Mesendoderm (in vitro differentiated cells): ENCODE results near the gene DPP9.

Experiments
- DNase-seq: peaks from one replicate; pipeline ENCODE4 v3.0.0; 2013
- H2AK5ac ChIP-seq: 2 replicates; pipeline ENCODE4 v1.6.1; 2013; ENCODE audit warnings: low read length, inconsistent platforms
- H2BK120ac ChIP-seq: 2 replicates; pipeline ENCODE4 v1.6.1; 2013; ENCODE audit warnings: low read depth, mild to moderate bottlenecking, low read length, moderate library complexity, mixed read lengths
- H2BK15ac ChIP-seq: replicated peaks from 2 replicates; pipeline ENCODE4 v1.6.1; 2013; ENCODE audit warnings: low read depth, mild to moderate bottlenecking, moderate library complexity
- H2BK5ac ChIP-seq: 2 replicates; pipeline ENCODE4 v1.6.1; 2013; ENCODE audit warnings: low read length, inconsistent platforms
- H3K18ac ChIP-seq: 2 replicates; pipeline ENCODE4 v1.6.1; 2013; ENCODE audit warnings: mild to moderate bottlenecking, low read length, mixed read lengths
- H3K23ac ChIP-seq: one replicate; pipeline ENCODE4 v1.6.1; 2013; ENCODE audit warnings: low read length
- H3K27ac ChIP-seq: 2 replicates; pipeline ENCODE4 v1.5.1; 2013; ENCODE audit warnings: low read depth, mild to moderate bottlenecking, inconsistent platforms, low read length, moderate library complexity
- H3K27me3 ChIP-seq: 2 replicates; pipeline ENCODE4 v1.6.1; 2013; ENCODE audit warnings: low read length, control low read depth, mild to moderate bottlenecking, inconsistent platforms; ENCODE audit not compliant: insufficient read depth, poor library complexity
- H3K36me3 ChIP-seq: 2 replicates; pipeline ENCODE4 v1.6.1; 2013; ENCODE audit warnings: low read length, inconsistent platforms; ENCODE audit not compliant: control insufficient read depth, insufficient read depth
- H3K4ac ChIP-seq: one replicate; pipeline ENCODE4 v1.6.1; 2013; ENCODE audit warnings: low read depth, mild to moderate bottlenecking, low read length, moderate library complexity
- H3K4me1 ChIP-seq: 2 replicates; pipeline ENCODE4 v1.6.1; 2013; ENCODE audit warnings: low read depth, low read length, inconsistent platforms; ENCODE audit not compliant: control insufficient read depth
- H3K4me2 ChIP-seq: 2 replicates; pipeline ENCODE4 v1.6.1; 2013; ENCODE audit warnings: low read length
- H3K4me3 ChIP-seq: 2 replicates; pipeline ENCODE4 v1.5.1; 2013; ENCODE audit warnings: mild to moderate bottlenecking, low read length
- H3K56ac ChIP-seq: one replicate; pipeline ENCODE4 v1.6.1; 2013; ENCODE audit warnings: low read length
- H3K79me1 ChIP-seq: 2 replicates; pipeline ENCODE4 v1.6.1; 2013; ENCODE audit warnings: low read length, inconsistent platforms
- H3K79me2 ChIP-seq: 2 replicates; pipeline ENCODE4 v1.6.1; 2013; ENCODE audit warnings: mild to moderate bottlenecking, low read length; ENCODE audit not compliant: control insufficient read depth, insufficient read depth
- H3K9ac ChIP-seq: 2 replicates; pipeline ENCODE4 v1.6.1; 2013; ENCODE audit warnings: low read length, inconsistent platforms
- H4K5ac ChIP-seq: one replicate; pipeline ENCODE4 v1.6.1; 2013; ENCODE audit warnings: low read length
- H4K8ac ChIP-seq: one replicate; pipeline ENCODE4 v1.6.1; 2013; ENCODE audit warnings: low read depth, mild to moderate bottlenecking, control low read depth, low read length, moderate library complexity
- WGBS: extraction: QIAGEN DNeasy Blood & Tissue Kit; methylation state at CpG from one replicate; pipeline ENCODE4 v1.1.7; 2013; ENCODE audit warnings: low lambda C conversion rate, missing lambda C conversion rate; ENCODE audit not compliant: insufficient coverage; ENCODE audit errors: extremely low coverage; 5-methylcytosine and 5-hydroxymethylcytosine counted together

DPP9 gene

GRCh38 chr19:4710281-4710600 is 13.4 kb downstream of the DPP9 start:
- WGBS: no CpG with 5 or more reads among the region's 16 CpGs
- no peaks in the 10 kb centered on the region for H3K4me1 ChIP-seq
- H3K36me3 ChIP-seq: peaks cover 11% of the 10 kb centered on the region

GRCh38 chr19:4709440-4710280 is 14.0 kb downstream of the DPP9 start:
- H3K4me2 ChIP-seq: no peak overlapping the region
- H3K79me2 ChIP-seq: no peaks in the 10 kb centered on the region
- no peak overlapping the region for H4K8ac ChIP-seq
- no peak overlapping the region for H3K23ac ChIP-seq
- no peak overlapping the region for H3K9ac ChIP-seq
- H3K36me3 ChIP-seq: peaks cover 11% of the 10 kb centered on the region
- H3K4ac ChIP-seq: no peak overlapping the region
- no peak overlapping the region for H2BK120ac ChIP-seq
- no peak overlapping the region for H2BK15ac ChIP-seq
- no peak overlapping the region for H3K56ac ChIP-seq
- no peak overlapping the region for H3K4me3 ChIP-seq
- DNase-seq: no peak
- no peak overlapping the region for H2BK5ac ChIP-seq
- H4K5ac ChIP-seq: no peak overlapping the region
- no peaks in the 10 kb centered on the region for H3K4me1 ChIP-seq
- no peaks in the 10 kb centered on the region for H3K79me1 ChIP-seq
- H2AK5ac ChIP-seq: no peak overlapping the region
- no CpG with 5 or more reads among the region's 20 CpGs for WGBS
- H3K27me3 ChIP-seq: no peaks in the 10 kb centered on the region
- H3K27ac ChIP-seq: no peak overlapping the region
- H3K18ac ChIP-seq: no peak overlapping the region

More at GRCh38 chr19:4710281-4710600, 13.4 kb downstream of the DPP9 start:
- Histone ChIP-seq H3K27me3 (no peaks in the 10 kb centered on the region), H3K9ac (no peak overlapping the region), H3K79me1 (no peaks in the 10 kb centered on the region), H4K8ac (no peak overlapping the region), H3K18ac (no peak overlapping the region), H3K27ac (no peak overlapping the region), H4K5ac (no peak overlapping the region), H2AK5ac (no peak overlapping the region), H3K4ac (no peak overlapping the region), H3K4me2 (no peak overlapping the region), H3K23ac (no peak overlapping the region), H2BK15ac (no peak overlapping the region), H3K56ac (no peak overlapping the region), H3K4me3 (no peak overlapping the region), H2BK120ac (no peak overlapping the region), H2BK5ac (no peak overlapping the region), H3K79me2 (no peaks in the 10 kb centered on the region)
- DNase-seq: no peak

GRCh38 chr19:4707956-4708650 is 15.5 kb downstream of the DPP9 start:
- Histone ChIP-seq H2BK5ac (no peak overlapping the region), H3K27me3 (no peaks in the 10 kb centered on the region), H2AK5ac (no peak overlapping the region), H3K4me2 (no peak overlapping the region), H4K5ac (no peak overlapping the region), H3K4me3 (no peak overlapping the region), H3K23ac (no peak overlapping the region), H2BK15ac (no peak overlapping the region), H3K27ac (no peak overlapping the region), H3K9ac (no peak overlapping the region), H2BK120ac (no peak overlapping the region), H3K36me3 (peaks cover 8% of the 10 kb centered on the region), H3K4me1 (no peaks in the 10 kb centered on the region), H3K18ac (no peak overlapping the region), H3K79me1 (no peaks in the 10 kb centered on the region), H3K56ac (no peak overlapping the region), H4K8ac (no peak overlapping the region), H3K79me2 (no peaks in the 10 kb centered on the region), H3K4ac (no peak overlapping the region)
- no peak for DNase-seq
- WGBS: no CpG with 5 or more reads among the region's 10 CpGs

- Histone ChIP-seq H2BK5ac (no peak overlapping the region), H3K4me1 (no peaks in the 10 kb centered on the region), H2BK15ac (no peak overlapping the region), H2AK5ac (no peak overlapping the region), H3K23ac (no peak overlapping the region), H3K79me2 (no peaks in the 10 kb centered on the region), H2BK120ac (no peak overlapping the region), H4K5ac (no peak overlapping the region), H3K4ac (no peak overlapping the region), H3K4me2 (no peak overlapping the region), H3K56ac (no peak overlapping the region), H3K79me1 (no peaks in the 10 kb centered on the region), H3K27me3 (no peaks in the 10 kb centered on the region), H3K9ac (no peak overlapping the region), H3K27ac (no peak overlapping the region), H4K8ac (no peak overlapping the region), H3K36me3 (peaks cover 8% of the 10 kb centered on the region), H3K18ac (no peak overlapping the region), H3K4me3 (no peak overlapping the region)
- WGBS: no CpG with 5 or more reads among the region's 12 CpGs
- DNase-seq: no peak
These were observed 16.3 kb downstream of the DPP9 start for GRCh38 chr19:4707322-4707721.

GRCh38 chr19:4705413-4706131 is 18.1 kb downstream of the DPP9 start:
- H2AK5ac ChIP-seq: no peak overlapping the region
- H3K27ac ChIP-seq: no peak overlapping the region
- DNase-seq: no peak
- H3K4me2 ChIP-seq: no peak overlapping the region
- no CpG with 5 or more reads among the region's 19 CpGs for WGBS
- H3K79me1 ChIP-seq: no peaks in the 10 kb centered on the region
- H4K5ac ChIP-seq: no peak overlapping the region
- H3K79me2 ChIP-seq: no peaks in the 10 kb centered on the region
- no peak overlapping the region for H2BK5ac ChIP-seq
- peaks cover 10% of the 10 kb centered on the region for H3K36me3 ChIP-seq
- H3K27me3 ChIP-seq: no peaks in the 10 kb centered on the region
- H3K56ac ChIP-seq: no peak overlapping the region
- H3K9ac ChIP-seq: no peak overlapping the region
- H3K4me1 ChIP-seq: no peaks in the 10 kb centered on the region
- H3K18ac ChIP-seq: no peak overlapping the region
- no peak overlapping the region for H3K23ac ChIP-seq
- no peak overlapping the region for H4K8ac ChIP-seq
- no peak overlapping the region for H2BK120ac ChIP-seq
- H2BK15ac ChIP-seq: no peak overlapping the region
- H3K4ac ChIP-seq: no peak overlapping the region
- H3K4me3 ChIP-seq: no peak overlapping the region
